Astrocyte (in vitro differentiated cells and primary cell): ENCODE data around the gene ENO3.

Source experiments
- CTCF ChIP-seq: IDR thresholded peaks from 2 replicates; pipeline ENCODE4 v1.5.1; 2011; ENCODE audit warnings: low read depth, mild to moderate bottlenecking, inconsistent platforms, low read length, moderate library complexity; ENCODE audit not compliant: insufficient read depth
- EZH2 ChIP-seq: IDR thresholded peaks from 2 replicates; pipeline ENCODE4 v1.6.1; 2012; ENCODE audit warnings: mild to moderate bottlenecking, low read length, inconsistent platforms; ENCODE audit not compliant: insufficient read depth

GRCh38 chr17:4934173-4934979 lies 16.5 kb upstream of the ENO3 start:
- TF ChIP-seq CTCF (peak; percentile 28), EZH2 (no peak)
